HepG2 (cell line): Measurements from ENCODE around the gene CLEC16A. TPM values are rescaled to one million over a fixed set of nuclear protein-coding genes. Genes with fewer than 3 reads are reported as not detected.
A peak's percentile ranks its signal among the peaks of the same experiment; 100 is the strongest.

Experiments
- HNF4G ChIP-seq, 2 experiments: sonication (generic) in 1 of 2; formaldehyde crosslinking in 1 of 2; IDR thresholded peaks; 2 replicates each; pipeline versions ENCODE4 v1.4.0 to v1.6.1; 2011 to 2020; ENCODE audit warnings: borderline replicate concordance in 2 of 2, low read depth in 2 of 2, mild to moderate bottlenecking in 2 of 2, low read length in 1 of 2, missing genetic modification reagents in 1 of 2, moderate library complexity in 1 of 2
- HNRNPLL ChIP-seq: fragments of 200-400 bp; formaldehyde crosslinking; IDR thresholded peaks from 2 replicates; pipeline ENCODE4 v1.6.1; 2017; ENCODE audit warnings: mild to moderate bottlenecking, low read depth, low read length; ENCODE audit not compliant: poor library complexity, severe bottlenecking
- MNT ChIP-seq: fragments of 450-650 bp; IDR thresholded peaks from 2 replicates; pipeline ENCODE4 v1.6.1; 2016
- PRDM10 ChIP-seq: sonication (generic); formaldehyde crosslinking; IDR thresholded peaks from 2 replicates; pipeline ENCODE4 v1.4.0; 2020; ENCODE audit warnings: low read depth, missing genetic modification reagents
- PRDM4 ChIP-seq: sonication (generic); formaldehyde crosslinking; IDR thresholded peaks from 2 replicates; pipeline ENCODE4 v1.9.0; 2021; ENCODE audit warnings: missing genetic modification reagents, borderline replicate concordance
- RFX3 ChIP-seq: IDR thresholded peaks from 2 replicates; pipeline ENCODE4 v1.6.1; 2016; ENCODE audit warnings: missing biosample characterization, missing genetic modification reagents
- SALL2 ChIP-seq: sonication (generic); formaldehyde crosslinking; IDR thresholded peaks from 2 replicates; pipeline ENCODE4 v1.8.1; 2023; ENCODE audit warnings: mild to moderate bottlenecking, missing genetic modification reagents, inconsistent platforms
- XBP1 ChIP-seq: sonication (generic); formaldehyde crosslinking; IDR thresholded peaks from 2 replicates; pipeline ENCODE4 v1.5.0; 2020; ENCODE audit warnings: missing genetic modification reagents
- ZNF281 ChIP-seq: sonication (generic); formaldehyde crosslinking; IDR thresholded peaks from 2 replicates; pipeline ENCODE4 v1.4.0; 2020; ENCODE audit warnings: missing genetic modification reagents, borderline replicate concordance
- ZNF337 ChIP-seq: sonication (generic); formaldehyde crosslinking; IDR thresholded peaks from 2 replicates; pipeline ENCODE4 v1.5.1; 2020; ENCODE audit warnings: missing genetic modification reagents, low read depth, mild to moderate bottlenecking, borderline replicate concordance
- ZNF512B ChIP-seq: sonication (generic); formaldehyde crosslinking; IDR thresholded peaks from 2 replicates; pipeline ENCODE4 v1.5.1; 2020; ENCODE audit warnings: missing genetic modification reagents, mild to moderate bottlenecking, borderline replicate concordance
- polyA plus RNA-seq, 8 experiments: library from polyadenylated mRNA; depleted of rRNA in 3 of 8; stranded (reverse) in 7 of 8; unstranded in 1 of 8; fragments of >200 nt; fragmentation: Illumina TruSeq in 4 of 8; extraction: Trizol in 4 of 8; gene quantifications; 2 replicates each; pipeline versions ENCODE4 v1.2.1 to v1.2.3, GENCODE V29; 2011 to 2016; ENCODE audit warnings: low read depth in 4 of 8, missing spikeins in 1 of 8, mixed read lengths in 1 of 8; ENCODE audit not compliant: insufficient read depth in 1 of 8
- total RNA-seq, 5 experiments: library from RNA; depleted of rRNA; stranded (reverse); fragments of >200 nt; fragmentation: Illumina TruSeq; extraction: Trizol; gene quantifications; 2 replicates each; pipeline ENCODE4 v1.2.3, GENCODE V29; 2016; ENCODE audit warnings: low read depth in 1 of 5

The CLEC16A gene
- total and polyA plus RNA-seq, 2 of the 13 experiments (the other 11 are each of a cell fraction or from before 2014, with no cell fraction given) = 8.5 to 10.3 TPM

- TF ChIP-seq ZNF281 (CRISPR knock-in tag) (peak; percentile 46; the same call in 1 of the 2 replicates), HNRNPLL (peak; percentile 98), MNT (peak; percentile 77), RFX3 (CRISPR knock-in tag) (no peak), XBP1 (CRISPR knock-in tag) (no peak), PRDM4 (CRISPR knock-in tag) (0 out of 2 replicates have a peak, but pooled peaks have one; percentile 30), ZNF337 (peak; percentile 78; the same call in 1 of the 2 replicates), PRDM10 (CRISPR knock-in tag) (peak; percentile 88), SALL2 (CRISPR knock-in tag) (peak; percentile 97), HNF4G (IDR thresholded peaks at IDR 0.05; ENCODE audit: borderline replicate concordance, low read depth, low read length) (no peak), HNF4G (CRISPR knock-in tag; IDR thresholded peaks at IDR 0.05; ENCODE audit: borderline replicate concordance, low read depth) (peak; percentile 88), ZNF512B (CRISPR knock-in tag) (0 out of 2 replicates have a peak, but pooled peaks have one; percentile 63)
Measured at GRCh38 chr16:10944249-10945064, at the start of gene CLEC16A (continued).
